Calu3 (cell line): ENCODE measurements around the gene NAV2. TPM values are rescaled to one million over a fixed set of nuclear protein-coding genes. Genes with fewer than 3 reads are reported as not detected.

ENCODE experiments used
- BruUV-seq: library from RNA; stranded (reverse); fragments of 400-500 nt; replicated peaks from 2 replicates; lab custom pipeline; 2021; lab: Mats Ljungman, UMichigan
- CTCF ChIA-PET: fragments of 300-600 bp; sonication (Branson Sonifier 250); formaldehyde crosslinking; loops from one replicate; lab custom pipeline; 2022; ENCODE audit warnings: antibody characterized with exemption; lab: Charles Lee
- DNase-seq: peaks from one replicate; pipeline ENCODE4 v3.0.0; 2022
- H3K27ac Mint-ChIP-seq: one replicate; pipeline ENCODE4 v1.8.0; 2022; ENCODE audit warnings: mixed read lengths; ENCODE audit not compliant: unreplicated experiment
- H3K27me3 Mint-ChIP-seq: one replicate; pipeline ENCODE4 v1.8.0; 2022; ENCODE audit warnings: mixed read lengths; ENCODE audit not compliant: unreplicated experiment
- H3K36me3 Mint-ChIP-seq: one replicate; pipeline ENCODE4 v1.8.0; 2022; ENCODE audit warnings: mild to moderate bottlenecking, moderate library complexity, mixed read lengths; ENCODE audit not compliant: insufficient read depth, unreplicated experiment
- H3K4me1 Mint-ChIP-seq: one replicate; pipeline ENCODE4 v1.8.0; 2022; ENCODE audit warnings: mild to moderate bottlenecking, low read depth, mixed read lengths; ENCODE audit not compliant: unreplicated experiment
- H3K4me3 Mint-ChIP-seq: one replicate; pipeline ENCODE4 v1.8.0; 2022; ENCODE audit warnings: mild to moderate bottlenecking, low read depth, moderate library complexity, mixed read lengths; ENCODE audit not compliant: unreplicated experiment
- H3K9me3 Mint-ChIP-seq: one replicate; pipeline ENCODE4 v1.8.0; 2022; ENCODE audit warnings: low read depth, mixed read lengths; ENCODE audit not compliant: unreplicated experiment
- CTCF ChIP-seq: fragments of 200-600 bp; IDR thresholded peaks from one replicate; pipeline ENCODE4 v1.8.0; 2022; ENCODE audit warnings: antibody characterized with exemption; ENCODE audit not compliant: unreplicated experiment
- intact Hi-C: fragments of 100-400 bp; cut with micrococcal nuclease; formaldehyde crosslinking; loops from one replicate; pipeline ENCODE4 v1.10.0; 2022; ENCODE audit not compliant: unreplicated experiment
- total RNA-seq: library from RNA; stranded (reverse); gene quantifications from 2 replicates; pipeline ENCODE4 v1.2.3, GENCODE V29; 2022

The NAV2 gene
- total RNA-seq, 1 experiment from 2014 or later = 21.4 TPM

GRCh38 chr11:20116825-20117224 lies 404.2 kb downstream of the NAV2 start:
- Mint-ChIP-seq H3K4me3 (no peak overlapping the region), H3K27me3 (no peaks in the 10 kb centered on the region), H3K36me3 (peaks cover 25% of the 10 kb centered on the region), H3K4me1 (peaks cover 17% of the 10 kb centered on the region), H3K27ac (no peak overlapping the region), H3K9me3 (no peaks in the 10 kb centered on the region)
- intact Hi-C loops = no loop called here
- no peak for DNase-seq
- no peak for TF ChIP-seq CTCF
- CTCF ChIA-PET = no interaction called here
- no TSS peak for BruUV-seq

GRCh38 chr11:20117291-20117690 lies 404.7 kb downstream of the NAV2 start:
- Mint-ChIP-seq H3K9me3 (no peaks in the 10 kb centered on the region), H3K36me3 (peaks cover 22% of the 10 kb centered on the region), H3K4me1 (peaks cover 12% of the 10 kb centered on the region), H3K27ac (no peak overlapping the region), H3K4me3 (no peak overlapping the region), H3K27me3 (no peaks in the 10 kb centered on the region)
- BruUV-seq = no TSS peak
- TF ChIP-seq CTCF = no peak
- CTCF ChIA-PET = interaction anchor here (1.2 kb wide), 1 partner anchor 11 kb away, joined by 4 read pairs; no protein-coding TSS in a partner anchor
- DNase-seq = no peak
- intact Hi-C loops = no loop called here

- H3K36me3 Mint-ChIP-seq = peaks cover 13% of the 10 kb centered on the region
- CTCF ChIA-PET = interaction anchor here (1.2 kb wide), 1 partner anchor 10 kb away, joined by 4 read pairs; no protein-coding TSS in a partner anchor
- no peaks in the 10 kb centered on the region for H3K27me3 Mint-ChIP-seq
- intact Hi-C loops = no loop called here
- no peaks in the 10 kb centered on the region for H3K9me3 Mint-ChIP-seq
- no peak for TF ChIP-seq CTCF
- peaks cover 3% of the 10 kb centered on the region for H3K4me1 Mint-ChIP-seq
- no peak overlapping the region for H3K4me3 Mint-ChIP-seq
- no TSS peak for BruUV-seq
- DNase-seq = no peak
- no peak overlapping the region for H3K27ac Mint-ChIP-seq
Observed at GRCh38 chr11:20118209-20118608, 405.6 kb downstream of the NAV2 start.

GRCh38 chr11:20119315-20119714 lies 406.7 kb downstream of the NAV2 start:
- DNase-seq = no peak
- BruUV-seq = no TSS peak
- CTCF ChIA-PET = no interaction called here

More at GRCh38 chr11:20119315-20119714, 406.7 kb downstream of the NAV2 start:
- H3K36me3 Mint-ChIP-seq = peaks cover 12% of the 10 kb centered on the region
- no peaks in the 10 kb centered on the region for H3K9me3 Mint-ChIP-seq
- intact Hi-C loops = no loop called here
- no peak overlapping the region for H3K27ac Mint-ChIP-seq
- no peaks in the 10 kb centered on the region for H3K27me3 Mint-ChIP-seq
- TF ChIP-seq CTCF = no peak
- H3K4me3 Mint-ChIP-seq = no peak overlapping the region
- H3K4me1 Mint-ChIP-seq = no peaks in the 10 kb centered on the region
